ENCODE results near the gene C7. TPM values are rescaled to one million over a fixed set of nuclear protein-coding genes. Genes with fewer than 3 reads are reported as not detected.

The C7 gene
- total RNA-seq, 2 donors from 2014 or later, result 0.88 to 2.7 TPM

Other genes with a start within 250 kb of the C7 start
- under 1 TPM; 0.15 to 0.71 TPM for gene PTGER4, start 229.6 kb upstream of the C7 start, total RNA-seq
- 10 to 100 TPM; 13.5 to 19.3 TPM for gene TTC33, start 153.5 kb upstream of the C7 start, total RNA-seq
- gene PRKAA1, start 111.1 kb upstream of the C7 start, total RNA-seq, result 10 to 100 TPM; 47.7 to 50.4 TPM
- gene RPL37, start 74.3 kb upstream of the C7 start, total RNA-seq, result 1,000 to 10,000 TPM; 1,411 to 1,439 TPM
- under 1 TPM; 0.13 TPM for gene CARD6, start 68.1 kb upstream of the C7 start, total RNA-seq
- not detected for gene MROH2B, start 161.8 kb downstream of the C7 start, total RNA-seq